Measurements from ENCODE around the gene PLEKHA7. TPM values are rescaled to one million over a fixed set of nuclear protein-coding genes. Genes with fewer than 3 reads are reported as not detected.

Gene PLEKHA7
- total and polyA plus RNA-seq, 2 of the 13 experiments (the other 11 are each of a cell fraction or from before 2014, with no cell fraction given): 17.5 to 18.7 TPM

- POLR2A ChIA-PET: no interaction called here
- peak; percentile 82 for TF ChIP-seq RXRB (CRISPR knock-in tag; IDR thresholded peaks at IDR 0.05; ENCODE audit: borderline replicate concordance)
- TF ChIP-seq FOXC1 (CRISPR knock-in tag; IDR thresholded peaks at IDR 0.05; ENCODE audit: borderline replicate concordance): no peak
- 0 out of 2 replicates have a peak, but pooled peaks have one; percentile 51 for TF ChIP-seq ZSCAN25 (CRISPR knock-in tag; IDR thresholded peaks at IDR 0.05)
- 0 out of 2 replicates have a peak, but pooled peaks have one; percentile 17 for TF ChIP-seq FOXP1 (IDR thresholded peaks at IDR 0.05)
- TF ChIP-seq FOXP1 (CRISPR knock-in tag; IDR thresholded peaks at IDR 0.05): peak; percentile 79
- TF ChIP-seq HNF4G (IDR thresholded peaks at IDR 0.05; ENCODE audit: borderline replicate concordance, low read depth, low read length): peak; percentile 59; the same call in 1 of the 2 replicates
- no peak for TF ChIP-seq HNF4G (CRISPR knock-in tag; IDR thresholded peaks at IDR 0.05; ENCODE audit: borderline replicate concordance, low read depth)
- peak; percentile 54 for TF ChIP-seq HNF4A (CRISPR knock-in tag; IDR thresholded peaks at IDR 0.05)
- TF ChIP-seq RBM22 (optimal IDR thresholded peaks at IDR 0.05; ENCODE audit: low read length): peak; percentile 56
- peak; percentile 33; the same call in 1 of the 2 replicates for TF ChIP-seq ZNF788 (CRISPR knock-in tag; IDR thresholded peaks at IDR 0.05; ENCODE audit: borderline replicate concordance)
- TF ChIP-seq XBP1 (CRISPR knock-in tag; IDR thresholded peaks at IDR 0.05): no peak
- no peak for TF ChIP-seq ZNF639 (CRISPR knock-in tag; conservative IDR thresholded peaks at IDR 0.05)
- 0 out of 2 replicates have a peak, but pooled peaks have one; percentile 30 for TF ChIP-seq IRF2 (CRISPR knock-in tag; IDR thresholded peaks at IDR 0.05)
- no peak for TF ChIP-seq ARID3A (IDR thresholded peaks at IDR 0.05; ENCODE audit: low read depth, low read length)
- TF ChIP-seq GFI1 (CRISPR knock-in tag; IDR thresholded peaks at IDR 0.05; ENCODE audit: borderline replicate concordance): peak; percentile 38; the same call in 1 of the 2 replicates
Measured at GRCh38 chr11:16804104-16804947, 209.9 kb downstream of the PLEKHA7 start.

More at GRCh38 chr11:16804104-16804947, 209.9 kb downstream of the PLEKHA7 start:
- H2AFZ ChIP-seq (ENCODE audit: low read length): no peak overlapping the region
- H3K79me2 ChIP-seq (ENCODE audit: insufficient read depth, low read length): no peaks in the 10 kb centered on the region
- FAIRE-seq (peak; percentile 95), DNase-seq (ENCODE audit: low spot score) (peak; percentile 90), ATAC-seq (peak; percentile 82)
- H3K36me3 ChIP-seq (replicated peaks in 1 of 2; ENCODE audit: control insufficient read depth in 1 of 2, insufficient read depth in 2 of 2, low read length in 2 of 2): peaks cover 19 to 24% of the 10 kb centered on the region in 2 experiments
- no peaks in the 10 kb centered on the region for H3K9me3 ChIP-seq (ENCODE audit: low read length)
- CTCF ChIA-PET (ENCODE audit: low intra/inter-chr PET ratio, low total read pairs): no interaction called here
- H3K27ac ChIP-seq (ENCODE audit: extremely low read length, insufficient read depth, low read length): peak overlapping the region; percentile 59
- peaks cover 6% of the 10 kb centered on the region; the same call in 1 of the 2 replicates for H4K20me1 ChIP-seq (ENCODE audit: insufficient read depth, low read length)
- 16% methylated on average over 7 of the region's 7 CpGs for WGBS (ENCODE audit: low lambda C conversion rate)
- H3K9ac ChIP-seq (ENCODE audit: insufficient read depth, low read depth, low read length): no peak overlapping the region
- no peak overlapping the region for H3K4me3 ChIP-seq (replicated peaks in 1 of 3; ENCODE audit: insufficient read depth in 1 of 3, low read depth in 2 of 3, low read length in 3 of 3)
- H3K4me2 ChIP-seq (ENCODE audit: low read depth, low read length): peak overlapping the region; percentile 44
- in situ Hi-C loops (cut with HindIII; ENCODE audit: extremely low pct_ligation_motif_present, low pct_unique_long_range_greater_than_20kb): loop anchor here (10.0 kb wide), 1 partner anchor 270 kb away; the partner anchor contains the start of gene RPS13
- H3K27me3 ChIP-seq (ENCODE audit: control insufficient read depth in 1 of 2, insufficient read depth in 2 of 2, low read length in 2 of 2): no peaks in the 10 kb centered on the region
- H3K4me1 ChIP-seq (ENCODE audit: insufficient read depth, low read length): peaks cover 41% of the 10 kb centered on the region
- intact Hi-C loops (cut with micrococcal nuclease; ENCODE audit: unreplicated experiment): no loop called here
- BruUV-seq (replicated peaks): no TSS peak
